Uterus (tissue), 4 donors: ENCODE data around the gene IGF2R. TPM values are rescaled to one million over a fixed set of nuclear protein-coding genes. Genes with fewer than 3 reads are reported as not detected.
A peak's percentile ranks its signal among the peaks of the same experiment; 100 is the strongest.

Experiments
- DNase-seq, 2 donors: peaks; one replicate each; pipeline ENCODE4 v3.0.0-alpha.2; 2019 to 2020
- H3K27ac ChIP-seq, 2 donors: fragments of 200-600 bp; sonication (generic); 1 replicate in 1 of 2; 2 replicates in 1 of 2; pipeline ENCODE4 v1.5.1; 2016 to 2018
- H3K27me3 ChIP-seq, 2 donors: fragments of 200-600 bp; sonication (generic); one replicate each; pipeline ENCODE4 v1.5.1; 2018 to 2019; ENCODE audit warnings: control low read depth in 1 of 2
- H3K36me3 ChIP-seq, 2 donors: fragments of 200-600 bp; sonication (generic); one replicate each; pipeline ENCODE4 v1.5.1; 2019; ENCODE audit warnings: control low read depth in 1 of 2
- H3K4me1 ChIP-seq, 2 donors: fragments of 200-600 bp; sonication (generic); one replicate each; pipeline ENCODE4 v1.5.1; 2018 to 2019; ENCODE audit warnings: control low read depth in 1 of 2
- H3K4me3 ChIP-seq, 2 donors: fragments of 200-600 bp; sonication (generic); 1 replicate in 1 of 2; 2 replicates in 1 of 2; pipeline ENCODE4 v1.5.1; 2018 to 2019; ENCODE audit warnings: mild to moderate bottlenecking in 1 of 2
- H3K9me3 ChIP-seq, 2 donors: fragments of 200-600 bp; sonication (generic); one replicate each; pipeline ENCODE4 v1.5.1; 2019; ENCODE audit warnings: control low read depth in 1 of 2
- CTCF ChIP-seq, 4 experiments: fragments of 200-600 bp in 2 of 4; fragments of 450-650 bp in 2 of 4; sonication (generic) in 2 of 4; IDR thresholded peaks; one replicate each; pipeline ENCODE4 v1.5.1; 2016 to 2019; ENCODE audit warnings: antibody characterized with exemption in 4 of 4, mild to moderate bottlenecking in 2 of 4, moderate library complexity in 1 of 4
- POLR2A ChIP-seq, 2 donors: fragments of 450-650 bp; IDR thresholded peaks; one replicate each; pipeline ENCODE4 v1.6.1; 2016; ENCODE audit warnings: antibody characterized with exemption in 2 of 2, mild to moderate bottlenecking in 1 of 2, moderate library complexity in 1 of 2
- intact Hi-C: fragments of 100-400 bp; cut with DNase I; formaldehyde crosslinking; loops from one replicate; pipeline ENCODE4 v1.15.1; 2023; ENCODE audit warnings: low total_unique reads
- total RNA-seq, 4 donors: library from RNA; depleted of rRNA in 3 of 4; stranded (reverse); fragments of >200 nt in 3 of 4; gene quantifications; one replicate each; pipeline versions ENCODE4 v1.1.0 to v1.2.4, GENCODE V29; 2014 to 2023
- donor health status: DM: yes; HTN: yes; CAD: no.

IGF2R gene
- total RNA-seq, 4 donors from 2014 or later, result 36.5 to 91.7 (median 61.7) TPM

GRCh38 chr6:160049346-160049745 lies 80.5 kb downstream of the IGF2R start:
- no peaks in the 10 kb centered on the region for H3K36me3 ChIP-seq
- no peak for DNase-seq
- TF ChIP-seq CTCF (IDR thresholded peaks at IDR 0.05) (no peak), POLR2A (IDR thresholded peaks at IDR 0.05) (no peak)
- H3K4me1 ChIP-seq, result no peaks in the 10 kb centered on the region
- H3K27me3 ChIP-seq, result no peaks in the 10 kb centered on the region
- no peaks in the 10 kb centered on the region for H3K9me3 ChIP-seq
- no peak overlapping the region for H3K4me3 ChIP-seq
- H3K27ac ChIP-seq, result no peak overlapping the region
- intact Hi-C loops, result no loop called here

GRCh38 chr6:160050022-160050421 lies 81.1 kb downstream of the IGF2R start:
- H3K4me1 ChIP-seq, result no peaks in the 10 kb centered on the region
- no peak overlapping the region for H3K4me3 ChIP-seq
- no peaks in the 10 kb centered on the region for H3K27me3 ChIP-seq
- intact Hi-C loops, result no loop called here
- no peak overlapping the region for H3K27ac ChIP-seq
- TF ChIP-seq POLR2A (IDR thresholded peaks at IDR 0.05), result no peak
- no peak for TF ChIP-seq CTCF (IDR thresholded peaks at IDR 0.05)
- no peaks in the 10 kb centered on the region for H3K36me3 ChIP-seq
- no peak for DNase-seq
- H3K9me3 ChIP-seq, result no peaks in the 10 kb centered on the region

GRCh38 chr6:160051390-160051789 lies 82.5 kb downstream of the IGF2R start:
- Histone ChIP-seq H3K4me3 (no peak overlapping the region), H3K27me3 (no peaks in the 10 kb centered on the region), H3K27ac (no peak overlapping the region), H3K36me3 (no peaks in the 10 kb centered on the region), H3K4me1 (no peaks in the 10 kb centered on the region), H3K9me3 (no peaks in the 10 kb centered on the region)
- DNase-seq, result no peak
- intact Hi-C loops, result no loop called here
- TF ChIP-seq POLR2A (IDR thresholded peaks at IDR 0.05) (no peak), CTCF (IDR thresholded peaks at IDR 0.05) (no peak)

- Histone ChIP-seq H3K27ac (no peak overlapping the region), H3K4me3 (no peak overlapping the region), H3K4me1 (no peaks in the 10 kb centered on the region), H3K27me3 (no peaks in the 10 kb centered on the region), H3K9me3 (no peaks in the 10 kb centered on the region), H3K36me3 (no peaks in the 10 kb centered on the region)
- no peak for DNase-seq
- intact Hi-C loops, result no loop called here
- TF ChIP-seq POLR2A (IDR thresholded peaks at IDR 0.05), result no peak
- TF ChIP-seq CTCF (IDR thresholded peaks at IDR 0.05), result no peak
These were observed 85.4 kb downstream of the IGF2R start for GRCh38 chr6:160054271-160054670.

- no peaks in the 10 kb centered on the region for H3K9me3 ChIP-seq
- H3K4me1 ChIP-seq, result no peaks in the 10 kb centered on the region
- TF ChIP-seq POLR2A (IDR thresholded peaks at IDR 0.05) (no peak), CTCF (IDR thresholded peaks at IDR 0.05) (no peak)
- no peaks in the 10 kb centered on the region for H3K36me3 ChIP-seq
- intact Hi-C loops, result no loop called here
- no peak for DNase-seq
- H3K27ac ChIP-seq, result peak overlapping the region; percentile 60 to 64
- no peaks in the 10 kb centered on the region for H3K27me3 ChIP-seq
- H3K4me3 ChIP-seq, result no peak overlapping the region
These were observed 86.0 kb downstream of the IGF2R start for GRCh38 chr6:160054913-160055312.
